Measurements from ENCODE around the gene VHLL. TPM values are rescaled to one million over a fixed set of nuclear protein-coding genes. Genes with fewer than 3 reads are reported as not detected.

Gene VHLL
- total RNA-seq, 2 donors from 2014 or later, result 1.1 TPM; not detected in 1

GRCh38 chr1:156251527-156251926 lies 47.6 kb downstream of the VHLL start:
- TF ChIP-seq CTCF (IDR thresholded peaks at IDR 0.05) (no peak), POLR2AphosphoS5 (IDR thresholded peaks at IDR 0.05) (no peak)
- Histone ChIP-seq H3K27me3 (replicated peaks; ENCODE audit: insufficient read depth) (no peaks in the 10 kb centered on the region), H3K4me3 (no peak overlapping the region), H3K4me1 (replicated peaks) (no peaks in the 10 kb centered on the region), H3K9me3 (no peaks in the 10 kb centered on the region), H3K36me3 (peaks cover 23 to 31% of the 10 kb centered on the region in 2 donors), H3K27ac (no peak overlapping the region)
- intact Hi-C loops (cut with DNase I), result no loop called here
- DNase-seq (ENCODE audit: low spot score), result no peak
- WGBS, result 16% methylated on average over 3 of the region's 3 CpGs

GRCh38 chr1:156249593-156249992 lies 49.5 kb downstream of the VHLL start:
- TF ChIP-seq POLR2AphosphoS5 (IDR thresholded peaks at IDR 0.05), result no peak
- no peak for TF ChIP-seq CTCF (IDR thresholded peaks at IDR 0.05)
- no peak for TF ChIP-seq POLR2A (IDR thresholded peaks at IDR 0.05)
- peaks cover 23 to 31% of the 10 kb centered on the region in 2 donors for H3K36me3 ChIP-seq
- H3K4me3 ChIP-seq, result no peak overlapping the region
- no peaks in the 10 kb centered on the region for H3K9me3 ChIP-seq
- intact Hi-C loops (cut with DNase I), result no loop called here
- no peak for DNase-seq (ENCODE audit: low spot score)
- no peaks in the 10 kb centered on the region for H3K4me1 ChIP-seq (replicated peaks)
- no peak overlapping the region for H3K27ac ChIP-seq
- WGBS, result 82% methylated on average over 5 of the region's 5 CpGs
- H3K27me3 ChIP-seq (replicated peaks; ENCODE audit: insufficient read depth), result no peaks in the 10 kb centered on the region

Other genes with a start within 250 kb of the VHLL start
- gene UBQLN4, start 245.5 kb downstream of the VHLL start, total RNA-seq, result 10 to 100 TPM; 27.0 to 43.6 TPM
- 10 to 100 TPM; 48.0 to 91.4 TPM for gene LAMTOR2, start 244.5 kb downstream of the VHLL start, total RNA-seq
- gene RAB25, start 238.1 kb downstream of the VHLL start, total RNA-seq, result 100 to 1,000 TPM in 1 of 2 donors, 10 to 100 TPM in 1; 33.5 to 100 TPM
- 1 to 10 TPM; 3.3 to 5.7 TPM for gene MEX3A, start 216.8 kb downstream of the VHLL start, total RNA-seq
- 100 to 1,000 TPM; 227 to 265 TPM for gene LMNA, start 184.6 kb downstream of the VHLL start, total RNA-seq
- gene SEMA4A, start 145.7 kb downstream of the VHLL start, total RNA-seq, result 10 to 100 TPM; 22.9 to 44.9 TPM
- 10 to 100 TPM; 14.2 to 16.5 TPM for gene SLC25A44, start 105.2 kb downstream of the VHLL start, total RNA-seq
- gene PMF1, start 86.3 kb downstream of the VHLL start, total RNA-seq, result 100 to 1,000 TPM in 1 of 2 donors, 10 to 100 TPM in 1; 64.6 to 125 TPM
- gene BGLAP, start 57.1 kb downstream of the VHLL start, total RNA-seq, result 1 to 10 TPM; 1.8 to 5.7 TPM
- 1 to 10 TPM; 2.8 to 8.6 TPM for gene PAQR6, start 51.3 kb downstream of the VHLL start, total RNA-seq
- gene SMG5, start 16.5 kb downstream of the VHLL start, total RNA-seq, result 100 to 1,000 TPM in 1 of 2 donors, 10 to 100 TPM in 1; 49.1 to 113 TPM
- 10 to 100 TPM; 20.7 to 34.3 TPM for gene TMEM79, start 15.0 kb downstream of the VHLL start, total RNA-seq
- 100 to 1,000 TPM in 1 of 2 donors, 10 to 100 TPM in 1; 91.7 to 132 TPM for gene GLMP, start 3.6 kb downstream of the VHLL start, total RNA-seq
- 100 to 1,000 TPM; 144 to 167 TPM for gene CCT3, start 39.0 kb upstream of the VHLL start, total RNA-seq
- gene TSACC, start 39.2 kb upstream of the VHLL start, total RNA-seq, result 10 to 100 TPM in 1 of 2 donors, not detected in 1; 58.7 TPM
- under 1 TPM in 1 of 2 donors, not detected in 1; 0.85 TPM for gene RHBG, start 69.9 kb upstream of the VHLL start, total RNA-seq
- 100 to 1,000 TPM in 1 of 2 donors, 10 to 100 TPM in 1; 52.1 to 128 TPM for gene MEF2D, start 201.5 kb upstream of the VHLL start, total RNA-seq